ENCODE data around the gene LITAFD.
"Not testable (repeated sequence)": the region's sequence is repeated elsewhere in the genome, so short reads cannot be mapped to it uniquely, and the experiment has no call there.

LITAFD gene

GRCh38 chr16:8873866-8874195 lies 8.3 kb upstream of the LITAFD start:
- DNase-seq = not testable (repeated sequence)

GRCh38 chr16:8874388-8874787 lies 7.8 kb upstream of the LITAFD start:
- DNase-seq = no peak

GRCh38 chr16:8875317-8875716 lies 6.8 kb upstream of the LITAFD start:
- DNase-seq = not testable (repeated sequence)

GRCh38 chr16:8877894-8878522 lies 4.1 kb upstream of the LITAFD start:
- DNase-seq = no peak

- no peak for DNase-seq
These were observed 3.6 kb upstream of the LITAFD start for GRCh38 chr16:8878523-8878911.

- DNase-seq = no peak
These were observed 1.2 kb upstream of the LITAFD start for GRCh38 chr16:8880839-8881510.

GRCh38 chr16:8882725-8883377 lies 700 bp downstream of the LITAFD start:
- no peak for DNase-seq

GRCh38 chr16:8885674-8886592 lies 3.8 kb downstream of the LITAFD start:
- DNase-seq = no peak

GRCh38 chr16:8886593-8887430 lies 4.7 kb downstream of the LITAFD start:
- DNase-seq = no peak

GRCh38 chr16:8887431-8887765 lies 5.2 kb downstream of the LITAFD start:
- no peak for DNase-seq

GRCh38 chr16:8887952-8888560 lies 5.9 kb downstream of the LITAFD start:
- DNase-seq = no peak

GRCh38 chr16:8888951-8889892 lies 7.1 kb downstream of the LITAFD start:
- no peak for DNase-seq

- no peak for DNase-seq
These were observed 7.9 kb downstream of the LITAFD start for GRCh38 chr16:8889893-8890548.

GRCh38 chr16:8890549-8890921 lies 8.4 kb downstream of the LITAFD start:
- DNase-seq = no peak

- DNase-seq = no peak
These were observed 10.0 kb downstream of the LITAFD start for GRCh38 chr16:8892101-8892575.

- no peak for DNase-seq
These were observed 11.3 kb downstream of the LITAFD start for GRCh38 chr16:8893426-8893825.

GRCh38 chr16:8893976-8894690 lies 12.0 kb downstream of the LITAFD start:
- DNase-seq = no peak

- no peak for DNase-seq
These were observed 12.7 kb downstream of the LITAFD start for GRCh38 chr16:8894736-8895334.

GRCh38 chr16:8898660-8899318 lies 16.6 kb downstream of the LITAFD start:
- no peak for DNase-seq
